Mesodermal cell (in vitro differentiated cells): ENCODE measurements around the gene SP3.

Experiments
- H3K27ac ChIP-seq: 2 replicates; pipeline ENCODE4 v1.7.0; 2013; ENCODE audit warnings: mild to moderate bottlenecking, low read depth, low read length, moderate library complexity; ENCODE audit not compliant: severe bottlenecking
- H3K36me3 ChIP-seq: 2 replicates; pipeline ENCODE4 v1.7.1; 2013; ENCODE audit warnings: mild to moderate bottlenecking, low read length, moderate library complexity; ENCODE audit not compliant: control insufficient read depth, insufficient read depth
- H3K4me1 ChIP-seq: one replicate; pipeline ENCODE4 v1.7.1; 2013; ENCODE audit warnings: mild to moderate bottlenecking, low read length; ENCODE audit not compliant: insufficient read depth, control insufficient read depth, poor library complexity, severe bottlenecking
- H3K4me3 ChIP-seq: 2 replicates; pipeline ENCODE4 v1.7.0; 2013; ENCODE audit warnings: low read length, control low read depth, mild to moderate bottlenecking; ENCODE audit not compliant: insufficient read depth, poor library complexity, severe bottlenecking; ENCODE audit errors: extremely low read depth
- H3K9me3 ChIP-seq: 2 replicates; pipeline ENCODE4 v1.7.1; 2013; ENCODE audit warnings: mild to moderate bottlenecking, low read length, moderate library complexity; ENCODE audit not compliant: control insufficient read depth
- WGBS, 2 experiments: methylation state at CpG; one replicate each; pipeline ENCODE4 v1.1.5; 2013; ENCODE audit warnings: missing lambda C conversion rate in 2 of 2; ENCODE audit not compliant: insufficient coverage in 2 of 2; 5-methylcytosine and 5-hydroxymethylcytosine counted together

Gene SP3

DNA sequence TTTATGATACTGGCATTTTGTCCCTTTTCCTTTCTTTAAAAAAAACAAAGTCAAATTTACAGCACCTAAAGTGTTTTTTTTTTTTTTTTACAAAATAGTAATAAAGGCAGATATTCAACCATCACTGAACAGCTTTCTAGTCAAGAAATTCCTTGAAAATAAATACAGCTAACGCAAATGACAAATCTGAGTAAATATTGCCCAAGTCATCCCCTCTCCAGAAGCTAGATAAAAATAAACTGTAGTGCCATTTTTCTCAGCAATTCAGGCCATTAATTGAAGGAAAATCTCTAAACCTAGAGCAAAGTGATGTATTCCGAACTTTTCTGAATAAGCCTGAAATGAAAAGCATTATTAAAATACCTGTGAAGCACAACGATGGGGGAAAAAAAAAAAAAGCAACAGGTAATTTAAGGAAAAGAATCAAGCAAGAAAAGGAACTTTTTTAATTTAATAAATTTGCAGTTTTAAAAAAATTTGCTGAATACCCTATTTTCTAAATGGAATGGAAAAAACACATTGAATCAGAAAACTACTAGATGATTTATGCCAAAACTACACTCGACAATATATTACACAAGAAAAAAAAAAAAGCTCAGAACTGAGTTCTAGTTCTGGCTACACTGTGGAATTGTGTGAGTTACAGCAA lies 6.9 kb downstream of the SP3 start:
- WGBS, 2 experiments = 87% methylated on average over 3 of the region's 4 CpGs; no CpG with 5 or more reads in 1 of the 2 experiments
- Histone ChIP-seq H3K9me3 (peaks cover 6% of the 10 kb centered on the region), H3K4me1 (no peaks in the 10 kb centered on the region), H3K4me3 (no peak overlapping the region), H3K27ac (no peak overlapping the region), H3K36me3 (peaks cover 55% of the 10 kb centered on the region)

DNA sequence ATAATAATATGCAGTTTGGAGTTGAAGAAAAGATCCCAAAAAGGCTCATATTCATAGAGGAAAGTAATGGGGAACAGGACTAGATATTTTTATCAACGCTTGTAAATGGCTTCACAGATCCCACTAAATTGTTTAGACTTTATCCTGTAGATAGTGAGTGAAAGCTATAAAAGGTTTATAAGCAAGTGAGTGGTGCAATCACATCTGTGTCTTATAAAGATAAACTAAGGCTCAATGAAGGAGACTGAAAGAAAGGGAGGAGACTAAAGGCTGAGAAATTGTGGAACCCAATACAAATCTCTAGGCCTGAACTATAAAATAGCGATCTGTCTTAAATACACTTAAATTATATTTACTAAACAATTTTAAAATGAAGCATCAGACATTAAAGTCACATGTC lies 7.7 kb downstream of the SP3 start:
- Histone ChIP-seq H3K4me1 (no peaks in the 10 kb centered on the region), H3K4me3 (no peak overlapping the region)

DNA sequence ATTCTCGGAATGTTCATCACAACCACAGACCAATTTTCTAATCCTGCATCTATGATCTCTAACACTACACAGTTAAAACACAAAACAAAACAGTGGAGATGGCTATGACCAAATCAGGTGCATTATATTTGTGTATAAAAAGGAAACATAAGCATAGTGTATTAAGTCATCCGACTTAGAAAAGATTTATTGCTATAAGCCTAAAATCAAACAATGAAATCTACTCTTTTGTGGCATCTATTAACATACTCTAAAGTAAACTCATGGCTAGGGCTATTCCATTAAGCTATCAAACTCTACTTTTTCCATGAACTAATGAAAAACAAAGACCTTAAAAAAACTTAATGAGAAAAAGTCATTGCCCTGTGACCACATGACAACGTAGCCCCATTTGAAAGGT lies 8.7 kb downstream of the SP3 start:
- no peaks in the 10 kb centered on the region for H3K4me1 ChIP-seq
- H3K9me3 ChIP-seq = peaks cover 6% of the 10 kb centered on the region
- 100% methylated on average over 1 of the region's 3 CpGs for WGBS, 2 experiments
- H3K27ac ChIP-seq = no peak overlapping the region
- H3K36me3 ChIP-seq = peaks cover 70% of the 10 kb centered on the region
- H3K4me3 ChIP-seq = no peak overlapping the region

More for the DNA sequence above, 7.7 kb downstream of the SP3 start:
- Histone ChIP-seq H3K9me3 (peaks cover 6% of the 10 kb centered on the region), H3K27ac (no peak overlapping the region), H3K36me3 (peaks cover 63% of the 10 kb centered on the region)
- no CpG with 5 or more reads among the region's 2 CpGs for WGBS, 2 experiments

DNA sequence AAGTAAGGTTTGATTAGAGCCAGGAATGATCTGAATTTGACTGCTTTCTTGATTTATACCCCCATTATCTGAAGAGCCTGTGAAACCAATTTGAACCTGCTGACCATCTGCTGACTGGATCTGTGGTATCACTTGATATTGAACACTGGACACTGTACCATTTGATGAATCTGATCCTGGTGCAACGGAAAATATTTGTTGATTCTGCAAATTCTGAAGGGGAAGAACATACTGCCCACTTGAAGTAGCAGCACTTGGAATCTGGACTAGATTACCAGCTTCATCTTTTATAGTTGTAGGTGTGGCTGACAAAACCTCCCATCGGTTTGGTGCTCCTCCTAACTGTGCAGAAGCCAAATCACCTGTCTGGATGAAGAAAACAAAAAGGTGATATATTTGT lies 9.3 kb downstream of the SP3 start:
- peaks cover 65% of the 10 kb centered on the region for H3K36me3 ChIP-seq
- peaks cover under 1% of the 10 kb centered on the region for H3K9me3 ChIP-seq
- H3K4me1 ChIP-seq = no peaks in the 10 kb centered on the region
- WGBS, 2 experiments = 88% methylated on average over 1 of the region's 2 CpGs; no CpG with 5 or more reads in 1 of the 2 experiments
- H3K4me3 ChIP-seq = no peak overlapping the region
- no peak overlapping the region for H3K27ac ChIP-seq

- WGBS, 2 experiments = 84 to 91% methylated on average over 4 of the region's 4 CpGs
- Histone ChIP-seq H3K27ac (no peak overlapping the region), H3K4me1 (no peaks in the 10 kb centered on the region), H3K9me3 (no peaks in the 10 kb centered on the region), H3K4me3 (no peak overlapping the region), H3K36me3 (peaks cover 64% of the 10 kb centered on the region)
Measured at GRCh38 chr2:173955004-173955403, 10.2 kb downstream of the SP3 start.

DNA sequence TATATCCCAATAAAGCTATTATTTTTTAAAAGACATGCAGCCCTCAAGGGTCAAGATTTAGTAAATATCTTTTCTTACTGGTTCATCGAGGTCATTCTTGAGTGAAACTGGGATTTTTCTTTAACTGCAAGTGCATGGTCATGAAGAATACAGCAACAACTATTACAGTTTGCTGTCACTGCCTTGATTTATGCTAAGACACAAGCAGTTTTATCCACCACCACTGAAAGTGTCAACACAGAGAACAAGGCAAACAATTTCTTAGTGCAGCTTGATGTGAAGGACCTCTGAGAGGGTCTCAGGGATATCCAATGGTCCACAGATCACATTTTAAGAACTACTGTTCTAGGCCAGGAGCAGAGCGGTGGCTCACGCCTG lies 12.1 kb downstream of the SP3 start:
- Histone ChIP-seq H3K36me3 (peaks cover 61% of the 10 kb centered on the region), H3K9me3 (no peaks in the 10 kb centered on the region), H3K4me1 (peaks cover 4% of the 10 kb centered on the region), H3K27ac (no peak overlapping the region), H3K4me3 (no peak overlapping the region)
- WGBS, 2 experiments = 87 to 94% methylated on average over 3 of the region's 3 CpGs

DNA sequence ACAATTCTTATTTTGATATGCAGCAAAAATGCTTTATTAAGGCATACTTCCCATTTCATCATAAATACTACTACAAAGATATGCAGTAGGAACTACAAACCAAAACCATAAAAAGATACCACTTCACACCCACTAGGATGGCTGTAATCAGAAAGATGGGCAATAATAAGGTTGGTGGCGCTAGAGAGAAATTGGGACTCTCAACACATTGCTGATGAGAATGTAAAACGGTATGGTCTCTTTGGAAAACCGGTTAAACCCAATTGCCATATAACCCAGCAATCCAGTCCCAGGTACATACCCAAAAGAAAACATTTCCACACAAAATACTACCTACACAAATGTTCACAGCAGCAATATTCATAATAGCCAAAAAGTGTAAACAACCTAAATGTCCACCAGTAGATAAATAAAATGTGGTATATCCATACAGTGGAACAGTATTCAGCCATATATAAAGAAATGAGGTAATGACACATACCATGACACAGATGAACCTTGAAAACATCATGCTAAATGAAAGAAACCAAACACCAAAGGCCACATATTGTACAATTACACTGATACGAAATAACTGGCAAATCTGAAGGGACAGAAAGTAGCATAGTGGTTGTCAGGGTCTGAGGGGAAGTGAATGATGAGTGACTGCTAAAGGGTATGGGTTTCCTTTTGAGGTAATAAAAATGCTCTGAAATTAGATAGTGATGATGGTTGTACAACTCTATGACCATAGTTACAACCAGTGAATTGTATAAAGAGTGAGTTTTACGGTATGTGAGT lies 12.7 kb downstream of the SP3 start:
- H3K4me3 ChIP-seq = no peak overlapping the region
- WGBS, 2 experiments = 92 to 97% methylated on average over 2 to 4 of the region's 5 CpGs
- no peaks in the 10 kb centered on the region for H3K9me3 ChIP-seq
- H3K27ac ChIP-seq = no peak overlapping the region
- peaks cover 58% of the 10 kb centered on the region for H3K36me3 ChIP-seq
- H3K4me1 ChIP-seq = peaks cover 7% of the 10 kb centered on the region

DNA sequence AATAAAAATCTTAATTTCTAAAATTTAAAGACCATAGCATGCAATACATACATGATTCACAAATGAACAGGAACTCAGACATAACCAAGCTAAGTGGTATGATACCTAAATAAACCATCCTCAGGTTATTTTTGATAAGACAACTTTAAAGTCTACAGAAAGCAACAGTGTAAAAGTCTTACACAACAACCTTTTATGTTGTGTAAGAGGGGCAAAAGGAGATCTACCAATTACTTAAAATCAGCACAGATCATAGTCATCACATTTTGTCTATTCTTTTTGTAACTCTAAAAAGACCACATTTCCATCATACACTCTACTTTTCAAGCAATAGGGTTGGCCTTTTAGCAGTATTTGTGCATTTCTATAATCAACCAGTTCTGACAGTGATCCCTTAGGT lies 16.3 kb downstream of the SP3 start:
- Histone ChIP-seq H3K4me1 (peaks cover 7% of the 10 kb centered on the region), H3K27ac (no peak overlapping the region), H3K4me3 (no peak overlapping the region), H3K36me3 (peaks cover 39% of the 10 kb centered on the region), H3K9me3 (no peaks in the 10 kb centered on the region)

DNA sequence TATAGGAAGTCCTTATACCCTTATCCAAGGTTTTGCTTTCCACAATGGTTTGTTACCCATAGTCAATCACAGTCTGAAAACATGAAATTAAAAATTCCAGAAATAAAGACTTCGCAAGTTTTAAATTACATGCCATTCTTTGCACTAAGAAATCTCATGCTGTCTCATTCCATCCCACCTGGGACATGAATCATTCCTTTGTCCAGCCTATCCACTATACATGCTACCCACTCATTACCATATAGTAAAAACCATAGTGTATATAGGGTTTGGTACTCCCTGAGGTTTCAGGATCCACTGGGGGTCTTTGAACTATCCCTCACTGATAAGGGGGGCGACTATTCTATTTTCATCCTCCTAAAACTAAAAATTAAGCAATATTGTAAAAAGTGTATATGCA lies 17.0 kb downstream of the SP3 start:
- 100% methylated on average over 1 of the region's 2 CpGs for WGBS, 2 experiments
- Histone ChIP-seq H3K4me3 (no peak overlapping the region), H3K36me3 (peaks cover 33% of the 10 kb centered on the region), H3K9me3 (no peaks in the 10 kb centered on the region), H3K27ac (no peak overlapping the region), H3K4me1 (peaks cover 7% of the 10 kb centered on the region)

DNA sequence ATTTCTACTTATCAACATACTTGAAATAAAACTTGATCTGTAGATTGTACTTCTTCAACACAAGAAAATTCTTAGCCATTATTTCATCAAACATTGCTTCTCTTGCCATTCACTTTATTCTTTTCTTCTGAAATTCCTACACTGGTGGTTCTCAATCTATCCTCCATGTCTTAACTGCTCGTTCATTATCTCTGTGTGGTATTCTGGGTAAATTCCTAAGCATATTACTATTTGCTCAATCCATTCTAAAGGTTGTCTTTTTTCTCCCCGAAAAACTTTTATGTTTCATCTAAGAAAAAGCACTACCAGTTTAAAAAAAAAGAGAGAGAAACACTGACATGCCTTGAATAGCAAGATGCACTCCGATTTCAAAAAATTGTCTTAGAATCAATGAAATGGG lies 18.0 kb downstream of the SP3 start:
- peaks cover 24% of the 10 kb centered on the region for H3K36me3 ChIP-seq
- H3K27ac ChIP-seq = no peak overlapping the region
- H3K9me3 ChIP-seq = no peaks in the 10 kb centered on the region
- 88 to 100% methylated on average over 1 of the region's 3 CpGs for WGBS, 2 experiments
- peaks cover 7% of the 10 kb centered on the region for H3K4me1 ChIP-seq
- H3K4me3 ChIP-seq = no peak overlapping the region

- 100% methylated on average over 1 of the region's 3 CpGs; no CpG with 5 or more reads in 1 of the 2 experiments for WGBS, 2 experiments
- H3K27ac ChIP-seq = no peak overlapping the region
- peaks cover 28% of the 10 kb centered on the region for H3K36me3 ChIP-seq
- H3K4me3 ChIP-seq = no peak overlapping the region
- H3K4me1 ChIP-seq = peaks cover 8% of the 10 kb centered on the region
- H3K9me3 ChIP-seq = no peaks in the 10 kb centered on the region
Measured at GRCh38 chr2:173943738-173944137, 21.4 kb downstream of the SP3 start.
